Measurements from ENCODE around the gene INSIG1. TPM values are rescaled to one million over a fixed set of nuclear protein-coding genes. Genes with fewer than 3 reads are reported as not detected.

Gene INSIG1
- total and polyA plus RNA-seq, 2 donors (not counting 3 experiments of a cell fraction or from before 2014, with no cell fraction given), result 79.3 to 102 TPM

- Histone ChIP-seq H3K4me2 (ENCODE audit: insufficient read depth, low read length) (no peak overlapping the region), H3K9me3 (replicated peaks; ENCODE audit: control insufficient read depth, insufficient read depth, low read length) (no peaks in the 10 kb centered on the region), H3K9ac (replicated peaks; ENCODE audit: extremely low read depth, insufficient read depth, low read length) (no peak overlapping the region), H3K4me1 (ENCODE audit: control insufficient read depth, extremely low read depth, insufficient read depth, low read length) (no peaks in the 10 kb centered on the region), H3K27me3 (ENCODE audit: control insufficient read depth in 2 of 2, insufficient read depth in 2 of 2, low read length in 2 of 2) (peaks cover 0 to 2% of the 10 kb centered on the region in 2 experiments), H3K27ac (ENCODE audit: insufficient read depth, low read depth, low read length) (no peak overlapping the region), H3K79me2 (ENCODE audit: control insufficient read depth, insufficient read depth, low read length) (no peaks in the 10 kb centered on the region), H3K9me1 (replicated peaks; ENCODE audit: control insufficient read depth, extremely low read depth, insufficient read depth, low read length) (no peaks in the 10 kb centered on the region), H4K20me1 (replicated peaks; ENCODE audit: control insufficient read depth, extremely low read depth, insufficient read depth, low read length) (no peaks in the 10 kb centered on the region), H3K36me3 (ENCODE audit: control insufficient read depth in 2 of 2, extremely low read depth in 1 of 2, insufficient read depth in 2 of 2, low read length in 2 of 2) (no peaks in the 10 kb centered on the region), H2AFZ (ENCODE audit: low read depth, low read length) (no peak overlapping the region), H3K4me3 (replicated peaks in 1 of 3; ENCODE audit: insufficient read depth in 1 of 3, low read depth in 1 of 3, low read length in 3 of 3) (no peak overlapping the region)
- intact Hi-C loops (cut with micrococcal nuclease), result no loop called here
- DNase-seq (ENCODE audit: low read depth, low spot score) (no peak), FAIRE-seq (no peak)
- no TSS peak for BruUV-seq (replicated peaks)
- dilution Hi-C loops (cut with MboI; ENCODE audit: extremely low pct_ligation_motif_present, low sequenced_read_pairs), result no loop called here
- POLR2A ChIA-PET, result no interaction called here
- CTCF ChIA-PET, result no interaction called here
- TF ChIP-seq GATA2 (IDR thresholded peaks at IDR 0.05; ENCODE audit: insufficient read depth, insufficient read length, low read depth, low read length) (no peak), EZH2 (IDR thresholded peaks at IDR 0.05; ENCODE audit: borderline replicate concordance, low read depth, low read length, severe bottlenecking) (no peak), MYC (IDR thresholded peaks at IDR 0.05; ENCODE audit: low read depth, low read length) (no peak), JUN (IDR thresholded peaks at IDR 0.05; ENCODE audit: borderline replicate concordance, insufficient read depth, insufficient read length, low read depth) (no peak), POLR2AphosphoS5 (IDR thresholded peaks at IDR 0.05; ENCODE audit: insufficient read depth, low read depth, low read length) (no peak), POLR2A (IDR thresholded peaks at IDR 0.05; ENCODE audit: low read depth, low read length) (no peak), FOS (IDR thresholded peaks at IDR 0.05; ENCODE audit: borderline replicate concordance, insufficient read depth, low read length) (no peak)
- TF ChIP-seq, protein P1, sequence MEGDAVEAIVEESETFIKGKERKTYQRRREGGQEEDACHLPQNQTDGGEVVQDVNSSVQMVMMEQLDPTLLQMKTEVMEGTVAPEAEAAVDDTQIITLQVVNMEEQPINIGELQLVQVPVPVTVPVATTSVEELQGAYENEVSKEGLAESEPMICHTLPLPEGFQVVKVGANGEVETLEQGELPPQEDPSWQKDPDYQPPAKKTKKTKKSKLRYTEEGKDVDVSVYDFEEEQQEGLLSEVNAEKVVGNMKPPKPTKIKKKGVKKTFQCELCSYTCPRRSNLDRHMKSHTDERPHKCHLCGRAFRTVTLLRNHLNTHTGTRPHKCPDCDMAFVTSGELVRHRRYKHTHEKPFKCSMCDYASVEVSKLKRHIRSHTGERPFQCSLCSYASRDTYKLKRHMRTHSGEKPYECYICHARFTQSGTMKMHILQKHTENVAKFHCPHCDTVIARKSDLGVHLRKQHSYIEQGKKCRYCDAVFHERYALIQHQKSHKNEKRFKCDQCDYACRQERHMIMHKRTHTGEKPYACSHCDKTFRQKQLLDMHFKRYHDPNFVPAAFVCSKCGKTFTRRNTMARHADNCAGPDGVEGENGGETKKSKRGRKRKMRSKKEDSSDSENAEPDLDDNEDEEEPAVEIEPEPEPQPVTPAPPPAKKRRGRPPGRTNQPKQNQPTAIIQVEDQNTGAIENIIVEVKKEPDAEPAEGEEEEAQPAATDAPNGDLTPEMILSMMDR (IDR thresholded peaks at IDR 0.05; ENCODE audit: extremely low read depth in 1 of 2, insufficient read depth in 1 of 2, low read depth in 1 of 2, low read length in 2 of 2), result no peak
- TF ChIP-seq, protein P2, sequence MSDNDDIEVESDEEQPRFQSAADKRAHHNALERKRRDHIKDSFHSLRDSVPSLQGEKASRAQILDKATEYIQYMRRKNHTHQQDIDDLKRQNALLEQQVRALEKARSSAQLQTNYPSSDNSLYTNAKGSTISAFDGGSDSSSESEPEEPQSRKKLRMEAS (IDR thresholded peaks at IDR 0.05; ENCODE audit: insufficient read depth, insufficient read length), result no peak
These were observed 20.6 kb downstream of the INSIG1 start for GRCh38 chr7:155318245-155318644.
